ENCODE results near the gene PPFIBP1.

The PPFIBP1 gene

GRCh38 chr12:27608890-27609289 lies 84.9 kb downstream of the PPFIBP1 start:
- TF ChIP-seq GATA2 (IDR thresholded peaks at IDR 0.05; ENCODE audit: low read depth, low read length), result no peak
- no peak for TF ChIP-seq GATA3 (IDR thresholded peaks at IDR 0.05; ENCODE audit: low read depth, low read length)

DNA sequence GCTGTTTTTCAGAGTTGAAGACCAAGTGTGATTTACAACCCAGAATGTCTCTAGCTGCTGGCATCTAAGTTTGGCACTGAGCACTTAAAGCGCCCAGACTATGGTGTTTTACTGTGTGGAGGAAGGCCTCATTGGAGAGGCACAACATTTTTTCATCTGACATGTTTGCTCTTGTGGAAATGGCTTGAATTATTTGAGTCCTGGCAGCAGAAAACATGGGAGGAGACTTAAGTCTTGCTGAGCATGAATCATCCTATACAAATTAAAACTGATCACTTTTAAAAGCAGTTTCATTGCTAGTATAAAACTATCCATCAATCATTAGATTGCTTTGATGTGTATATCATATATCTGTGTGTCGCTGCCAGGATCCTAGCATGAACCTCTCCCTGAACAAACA lies 86.4 kb downstream of the PPFIBP1 start:
- TF ChIP-seq GATA3 (IDR thresholded peaks at IDR 0.05; ENCODE audit: low read depth, low read length) (no peak), GATA2 (IDR thresholded peaks at IDR 0.05; ENCODE audit: low read depth, low read length) (no peak)

DNA sequence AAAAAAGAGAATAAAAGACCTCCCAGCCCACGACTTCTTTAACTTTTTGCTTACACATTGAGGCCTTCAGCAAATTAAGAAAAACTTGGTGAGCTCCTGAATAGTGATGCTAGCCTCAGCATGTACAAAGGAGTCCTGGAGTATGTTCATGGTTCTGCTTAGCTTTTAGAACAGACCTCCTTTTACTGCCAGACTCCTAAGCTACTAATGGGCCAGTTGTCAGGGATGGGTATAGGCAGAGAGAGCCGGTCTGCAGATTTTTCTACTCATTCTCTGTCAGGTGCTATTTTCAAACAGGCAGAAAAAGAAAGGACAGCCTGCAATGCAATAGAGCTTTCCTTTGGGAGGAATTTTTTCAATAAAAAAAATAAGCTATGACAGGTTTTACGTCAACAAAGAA lies 90.4 kb downstream of the PPFIBP1 start:
- TF ChIP-seq GATA2 (IDR thresholded peaks at IDR 0.05; ENCODE audit: low read depth, low read length) (no peak), GATA3 (IDR thresholded peaks at IDR 0.05; ENCODE audit: low read depth, low read length) (no peak)

DNA sequence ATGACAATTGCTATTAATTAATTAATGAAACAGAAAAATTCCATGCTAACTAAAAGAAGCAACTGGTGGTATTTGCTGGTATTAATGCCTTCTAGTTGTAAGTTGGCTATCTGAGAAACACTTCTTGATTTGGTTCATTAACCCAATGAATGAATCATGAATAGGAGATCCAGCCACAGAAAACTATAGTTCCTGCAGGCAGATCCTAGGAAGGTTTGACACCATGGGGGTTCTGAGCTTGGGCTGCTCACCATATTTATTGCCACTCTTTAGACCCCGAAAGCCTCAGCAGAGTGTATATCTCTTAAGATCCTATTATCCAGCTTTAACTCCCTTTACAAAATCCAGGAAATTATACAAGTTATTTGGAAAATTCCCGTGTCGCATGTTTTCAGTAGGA lies 90.9 kb downstream of the PPFIBP1 start:
- TF ChIP-seq GATA2 (IDR thresholded peaks at IDR 0.05; ENCODE audit: low read depth, low read length), result no peak
- no peak for TF ChIP-seq GATA3 (IDR thresholded peaks at IDR 0.05; ENCODE audit: low read depth, low read length)

GRCh38 chr12:27615331-27615891 lies 91.4 kb downstream of the PPFIBP1 start:
- TF ChIP-seq GATA2 (IDR thresholded peaks at IDR 0.05; ENCODE audit: low read depth, low read length) (no peak), GATA3 (IDR thresholded peaks at IDR 0.05; ENCODE audit: low read depth, low read length) (no peak)

DNA sequence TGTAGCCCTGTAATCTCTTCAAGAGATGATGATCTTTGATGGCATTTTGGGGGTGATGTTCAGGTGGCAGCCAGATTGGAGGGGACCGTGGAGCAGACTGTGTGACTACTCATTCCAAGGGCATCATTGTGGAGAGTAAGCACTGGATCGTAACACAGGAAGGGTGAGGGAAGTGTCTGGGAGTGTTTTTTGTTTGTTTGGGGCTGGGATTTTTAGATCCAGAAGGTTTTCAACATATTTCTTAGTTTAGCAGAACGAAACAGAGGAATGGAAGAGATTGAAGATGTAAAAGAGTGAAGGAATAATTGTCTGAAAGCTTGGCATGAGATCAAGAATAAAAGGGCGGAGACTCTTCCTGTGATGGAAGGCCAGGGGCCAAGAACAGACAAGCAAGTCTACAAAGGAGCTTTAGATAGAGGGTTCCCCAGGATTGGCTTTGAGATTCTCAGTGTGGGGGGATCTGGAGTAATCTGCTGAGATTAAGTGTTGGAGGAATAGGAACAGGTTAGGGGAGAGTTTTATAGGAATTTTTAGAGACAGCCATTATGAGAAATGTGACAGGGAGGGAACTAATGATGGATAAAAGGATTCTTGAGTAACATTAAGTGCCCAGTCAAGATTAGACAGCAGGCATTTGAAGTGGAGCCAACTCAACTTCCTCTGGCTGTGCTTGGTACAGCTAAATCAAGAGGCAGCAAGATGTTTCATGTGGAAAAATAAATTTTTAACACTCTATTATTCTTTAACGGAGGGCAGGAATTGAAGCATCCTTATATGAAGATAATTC lies 92.5 kb downstream of the PPFIBP1 start:
- TF ChIP-seq GATA3 (IDR thresholded peaks at IDR 0.05; ENCODE audit: low read depth, low read length) (no peak), GATA2 (IDR thresholded peaks at IDR 0.05; ENCODE audit: low read depth, low read length) (no peak)

DNA sequence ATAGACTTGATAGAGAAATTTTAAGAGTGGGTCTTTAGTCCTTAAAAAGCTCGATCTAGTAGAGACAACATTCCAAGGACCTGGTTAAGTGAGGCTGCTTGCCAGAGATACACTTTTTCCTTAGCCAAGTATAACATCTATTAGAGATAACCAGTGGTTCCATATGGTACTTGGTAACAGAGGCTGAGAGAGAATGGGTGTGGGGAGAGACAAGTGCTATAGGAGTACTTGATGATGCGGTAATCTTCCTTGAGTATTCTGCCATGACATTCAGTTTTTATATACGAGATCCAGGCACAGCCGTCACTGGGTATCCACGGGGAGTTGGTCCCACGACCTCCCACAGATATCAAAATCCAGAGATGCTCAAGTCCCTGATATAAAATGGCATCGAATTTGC lies 94.8 kb downstream of the PPFIBP1 start:
- TF ChIP-seq GATA3 (IDR thresholded peaks at IDR 0.05; ENCODE audit: low read depth, low read length), result no peak
- no peak for TF ChIP-seq GATA2 (IDR thresholded peaks at IDR 0.05; ENCODE audit: low read depth, low read length)

- TF ChIP-seq GATA3 (IDR thresholded peaks at IDR 0.05; ENCODE audit: low read depth, low read length), result no peak
- no peak for TF ChIP-seq GATA2 (IDR thresholded peaks at IDR 0.05; ENCODE audit: low read depth, low read length)
These were observed 95.3 kb downstream of the PPFIBP1 start for GRCh38 chr12:27619308-27619707.

DNA sequence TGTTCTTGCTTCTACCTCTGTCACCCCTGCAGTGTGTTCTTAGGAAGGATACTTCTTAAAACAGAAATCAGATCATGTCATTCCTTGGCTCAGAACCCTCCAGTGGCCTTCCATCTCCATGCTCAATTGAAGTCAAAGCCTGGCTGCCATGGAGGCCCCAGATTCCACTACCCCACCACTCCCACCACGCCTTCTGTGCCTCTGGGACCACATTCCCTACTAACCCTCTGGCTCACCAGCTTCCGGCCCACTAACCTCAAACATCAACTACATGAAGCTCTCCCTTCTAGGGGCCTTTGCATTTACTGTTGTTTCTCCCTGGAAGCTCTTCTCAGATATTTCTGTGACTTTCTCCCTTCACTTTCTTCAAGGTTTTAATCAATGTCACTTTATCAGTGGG lies 96.1 kb downstream of the PPFIBP1 start:
- TF ChIP-seq GATA3 (IDR thresholded peaks at IDR 0.05; ENCODE audit: low read depth, low read length) (no peak), GATA2 (IDR thresholded peaks at IDR 0.05; ENCODE audit: low read depth, low read length) (no peak)

GRCh38 chr12:27622436-27623195 lies 98.6 kb downstream of the PPFIBP1 start:
- TF ChIP-seq GATA3 (IDR thresholded peaks at IDR 0.05; ENCODE audit: low read depth, low read length), result no peak
- no peak for TF ChIP-seq GATA2 (IDR thresholded peaks at IDR 0.05; ENCODE audit: low read depth, low read length)

- TF ChIP-seq GATA3 (IDR thresholded peaks at IDR 0.05; ENCODE audit: low read depth, low read length) (no peak), GATA2 (IDR thresholded peaks at IDR 0.05; ENCODE audit: low read depth, low read length) (no peak)
These were observed 99.6 kb downstream of the PPFIBP1 start for GRCh38 chr12:27623645-27624044.

- TF ChIP-seq GATA2 (IDR thresholded peaks at IDR 0.05; ENCODE audit: low read depth, low read length) (no peak), GATA3 (IDR thresholded peaks at IDR 0.05; ENCODE audit: low read depth, low read length) (no peak)
These were observed 100.6 kb downstream of the PPFIBP1 start for GRCh38 chr12:27624586-27624985.

DNA sequence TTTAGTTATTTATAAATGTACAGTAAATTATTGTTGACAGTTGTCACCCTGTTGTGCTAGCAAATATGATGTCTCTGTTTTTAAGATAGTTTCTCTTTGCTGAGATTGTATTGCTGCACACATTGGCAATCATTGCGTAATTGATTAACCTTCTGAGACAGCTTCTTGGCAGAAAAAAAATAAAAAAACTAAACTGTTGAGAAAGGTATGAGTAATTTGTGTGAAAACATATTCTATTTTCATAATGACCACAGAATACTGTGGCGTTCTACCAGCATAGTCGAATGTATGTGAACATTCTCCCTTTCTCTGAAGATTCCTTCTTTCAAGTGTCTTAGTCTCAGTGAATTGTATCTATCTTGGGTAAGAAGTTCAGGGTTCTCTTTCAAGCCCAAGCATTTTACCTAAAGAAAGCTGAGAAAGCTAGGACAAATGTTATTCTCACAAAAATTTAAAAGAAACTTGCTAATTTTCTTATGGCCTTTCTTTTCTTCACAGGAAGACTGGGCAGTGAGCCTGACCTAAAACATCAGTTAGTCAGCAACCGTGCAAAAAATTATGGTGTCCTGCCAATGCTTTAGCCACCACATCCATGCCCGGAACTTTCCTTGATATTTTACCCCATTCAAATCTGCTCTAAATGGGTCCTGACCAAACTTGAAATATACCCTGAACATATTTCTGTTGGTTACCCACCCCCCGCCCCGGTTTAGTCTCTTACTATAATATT lies 103.3 kb downstream of the PPFIBP1 start:
- no peak for TF ChIP-seq GATA2 (IDR thresholded peaks at IDR 0.05; ENCODE audit: low read depth, low read length)
- TF ChIP-seq GATA3 (IDR thresholded peaks at IDR 0.05; ENCODE audit: low read depth, low read length), result no peak

GRCh38 chr12:27631365-27631764 lies 107.4 kb downstream of the PPFIBP1 start:
- TF ChIP-seq GATA2 (IDR thresholded peaks at IDR 0.05; ENCODE audit: low read depth, low read length), result no peak
- TF ChIP-seq GATA3 (IDR thresholded peaks at IDR 0.05; ENCODE audit: low read depth, low read length), result no peak
